ENCODE data around the gene CLIP4. TPM values are rescaled to one million over a fixed set of nuclear protein-coding genes. Genes with fewer than 3 reads are reported as not detected.

Gene CLIP4
- total RNA-seq, 1 experiment from 2014 or later = 0.39 TPM

- CTCF ChIA-PET = no interaction called here
- H3K4me3 Mint-ChIP-seq = no peak overlapping the region
- no peaks in the 10 kb centered on the region for H3K27me3 Mint-ChIP-seq (ENCODE audit: low read depth)
- no peak for ATAC-seq
- TF ChIP-seq NFYB (CRISPR knock-in tag; conservative IDR thresholded peaks at IDR 0.05; ENCODE audit: low read depth) (no peak), ZNF396 (CRISPR knock-in tag; IDR thresholded peaks at IDR 0.05; ENCODE audit: borderline replicate concordance) (no peak), ATF2 (CRISPR knock-in tag; IDR thresholded peaks at IDR 0.05; ENCODE audit: borderline replicate concordance, low read depth) (no peak), USF1 (CRISPR knock-in tag; IDR thresholded peaks at IDR 0.05) (no peak), CREB1 (CRISPR knock-in tag; IDR thresholded peaks at IDR 0.05) (no peak), ZNF671 (CRISPR knock-in tag; IDR thresholded peaks at IDR 0.05) (no peak), TEAD1 (CRISPR knock-in tag; IDR thresholded peaks at IDR 0.05) (no peak), JAZF1 (CRISPR knock-in tag; IDR thresholded peaks at IDR 0.05) (no peak)
- H3K27ac Mint-ChIP-seq = no peak overlapping the region
- POLR2A ChIA-PET = no interaction called here
- no peaks in the 10 kb centered on the region for H3K4me1 Mint-ChIP-seq
- no peak for DNase-seq (ENCODE audit: low spot score)
- H3K36me3 Mint-ChIP-seq = no peaks in the 10 kb centered on the region
- H3K9me3 Mint-ChIP-seq = no peaks in the 10 kb centered on the region
Measured at GRCh38 chr2:29070526-29070925, 44.7 kb upstream of the CLIP4 start.

- Mint-ChIP-seq H3K27me3 (ENCODE audit: low read depth) (no peaks in the 10 kb centered on the region), H3K4me3 (no peak overlapping the region), H3K9me3 (no peaks in the 10 kb centered on the region), H3K4me1 (no peaks in the 10 kb centered on the region; the same call in 1 of the 2 replicates), H3K27ac (no peak overlapping the region), H3K36me3 (no peaks in the 10 kb centered on the region)
- no peak for ATAC-seq
- ChIA-PET CTCF (no interaction called here), POLR2A (no interaction called here)
- no peak for DNase-seq (ENCODE audit: low spot score)
- TF ChIP-seq ESRRA (CRISPR knock-in tag; IDR thresholded peaks at IDR 0.05; ENCODE audit: borderline replicate concordance) (no peak), EMX1 (CRISPR knock-in tag; IDR thresholded peaks at IDR 0.05) (no peak), E2F1 (CRISPR knock-in tag; IDR thresholded peaks at IDR 0.05) (no peak), ZNF425 (CRISPR knock-in tag; conservative IDR thresholded peaks at IDR 0.05) (no peak), GRHL2 (CRISPR knock-in tag; IDR thresholded peaks at IDR 0.05; ENCODE audit: insufficient replicate concordance, severe bottlenecking) (no peak), ATF6 (CRISPR knock-in tag; IDR thresholded peaks at IDR 0.05) (no peak), ZNF138 (CRISPR knock-in tag; conservative IDR thresholded peaks at IDR 0.05) (no peak), GABPB1 (CRISPR knock-in tag; IDR thresholded peaks at IDR 0.05) (no peak), NFATC4 (CRISPR knock-in tag; IDR thresholded peaks at IDR 0.05) (no peak), FOXP1 (CRISPR knock-in tag; IDR thresholded peaks at IDR 0.05; ENCODE audit: borderline replicate concordance) (no peak), NR3C1 (CRISPR knock-in tag; conservative IDR thresholded peaks at IDR 0.05; ENCODE audit: low read depth) (no peak), USF1 (CRISPR knock-in tag; IDR thresholded peaks at IDR 0.05) (no peak), ZNF121 (CRISPR knock-in tag; IDR thresholded peaks at IDR 0.05) (no peak), ERG (CRISPR knock-in tag; IDR thresholded peaks at IDR 0.05) (no peak), TEAD1 (CRISPR knock-in tag; IDR thresholded peaks at IDR 0.05) (no peak), IRF1 (CRISPR knock-in tag; IDR thresholded peaks at IDR 0.05) (no peak), TCF7 (CRISPR knock-in tag; IDR thresholded peaks at IDR 0.05; ENCODE audit: low read depth) (no peak)
Measured at GRCh38 chr2:29071032-29071975, 43.9 kb upstream of the CLIP4 start.
